ENCODE data around the gene P4HA2.

DNA sequence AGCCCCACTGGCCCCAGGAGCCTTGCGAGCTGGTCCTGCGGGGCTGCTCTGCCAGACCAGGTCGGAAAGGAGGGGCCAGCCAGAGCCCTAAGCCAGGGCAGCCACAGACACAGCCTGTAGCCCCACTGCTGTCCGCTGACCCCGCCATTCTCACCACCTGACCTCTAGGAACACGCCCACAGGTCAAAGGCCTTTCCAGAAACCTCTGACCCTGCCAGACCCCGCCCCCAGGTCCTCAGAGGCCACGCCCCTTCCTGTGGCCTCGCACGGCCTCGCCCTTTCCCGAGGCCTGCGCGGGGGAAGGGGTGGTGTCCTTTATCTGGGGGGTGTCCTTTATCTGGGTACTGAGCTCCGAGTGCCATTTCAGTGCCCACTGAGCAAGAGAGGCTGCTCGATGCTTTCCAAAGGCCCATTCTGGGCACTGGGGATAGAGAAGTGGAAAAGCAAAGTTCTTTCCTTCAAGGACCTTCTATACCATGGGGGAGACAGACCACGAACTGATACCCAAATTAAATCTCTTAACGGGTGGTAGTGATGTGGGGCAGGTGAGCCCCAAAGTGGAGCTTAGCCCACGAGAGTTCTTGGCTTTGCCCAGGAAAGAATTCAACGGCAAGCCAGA is 46.5 kb downstream of the P4HA2 start:
- TF ChIP-seq, protein P1, sequence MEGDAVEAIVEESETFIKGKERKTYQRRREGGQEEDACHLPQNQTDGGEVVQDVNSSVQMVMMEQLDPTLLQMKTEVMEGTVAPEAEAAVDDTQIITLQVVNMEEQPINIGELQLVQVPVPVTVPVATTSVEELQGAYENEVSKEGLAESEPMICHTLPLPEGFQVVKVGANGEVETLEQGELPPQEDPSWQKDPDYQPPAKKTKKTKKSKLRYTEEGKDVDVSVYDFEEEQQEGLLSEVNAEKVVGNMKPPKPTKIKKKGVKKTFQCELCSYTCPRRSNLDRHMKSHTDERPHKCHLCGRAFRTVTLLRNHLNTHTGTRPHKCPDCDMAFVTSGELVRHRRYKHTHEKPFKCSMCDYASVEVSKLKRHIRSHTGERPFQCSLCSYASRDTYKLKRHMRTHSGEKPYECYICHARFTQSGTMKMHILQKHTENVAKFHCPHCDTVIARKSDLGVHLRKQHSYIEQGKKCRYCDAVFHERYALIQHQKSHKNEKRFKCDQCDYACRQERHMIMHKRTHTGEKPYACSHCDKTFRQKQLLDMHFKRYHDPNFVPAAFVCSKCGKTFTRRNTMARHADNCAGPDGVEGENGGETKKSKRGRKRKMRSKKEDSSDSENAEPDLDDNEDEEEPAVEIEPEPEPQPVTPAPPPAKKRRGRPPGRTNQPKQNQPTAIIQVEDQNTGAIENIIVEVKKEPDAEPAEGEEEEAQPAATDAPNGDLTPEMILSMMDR (IDR thresholded peaks at IDR 0.05) = no peak
- TF ChIP-seq EP300 (IDR thresholded peaks at IDR 0.05) = no peak
